ENCODE measurements around the gene RNF208. TPM values are rescaled to one million over a fixed set of nuclear protein-coding genes. Genes with fewer than 3 reads are reported as not detected.

The RNF208 gene, protein sequence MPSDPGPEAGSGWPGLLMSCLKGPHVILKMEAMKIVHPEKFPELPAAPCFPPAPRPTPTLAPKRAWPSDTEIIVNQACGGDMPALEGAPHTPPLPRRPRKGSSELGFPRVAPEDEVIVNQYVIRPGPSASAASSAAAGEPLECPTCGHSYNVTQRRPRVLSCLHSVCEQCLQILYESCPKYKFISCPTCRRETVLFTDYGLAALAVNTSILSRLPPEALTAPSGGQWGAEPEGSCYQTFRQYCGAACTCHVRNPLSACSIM
- 0.19 and 0.65 TPM in 2 replicates for total RNA-seq

DNA sequence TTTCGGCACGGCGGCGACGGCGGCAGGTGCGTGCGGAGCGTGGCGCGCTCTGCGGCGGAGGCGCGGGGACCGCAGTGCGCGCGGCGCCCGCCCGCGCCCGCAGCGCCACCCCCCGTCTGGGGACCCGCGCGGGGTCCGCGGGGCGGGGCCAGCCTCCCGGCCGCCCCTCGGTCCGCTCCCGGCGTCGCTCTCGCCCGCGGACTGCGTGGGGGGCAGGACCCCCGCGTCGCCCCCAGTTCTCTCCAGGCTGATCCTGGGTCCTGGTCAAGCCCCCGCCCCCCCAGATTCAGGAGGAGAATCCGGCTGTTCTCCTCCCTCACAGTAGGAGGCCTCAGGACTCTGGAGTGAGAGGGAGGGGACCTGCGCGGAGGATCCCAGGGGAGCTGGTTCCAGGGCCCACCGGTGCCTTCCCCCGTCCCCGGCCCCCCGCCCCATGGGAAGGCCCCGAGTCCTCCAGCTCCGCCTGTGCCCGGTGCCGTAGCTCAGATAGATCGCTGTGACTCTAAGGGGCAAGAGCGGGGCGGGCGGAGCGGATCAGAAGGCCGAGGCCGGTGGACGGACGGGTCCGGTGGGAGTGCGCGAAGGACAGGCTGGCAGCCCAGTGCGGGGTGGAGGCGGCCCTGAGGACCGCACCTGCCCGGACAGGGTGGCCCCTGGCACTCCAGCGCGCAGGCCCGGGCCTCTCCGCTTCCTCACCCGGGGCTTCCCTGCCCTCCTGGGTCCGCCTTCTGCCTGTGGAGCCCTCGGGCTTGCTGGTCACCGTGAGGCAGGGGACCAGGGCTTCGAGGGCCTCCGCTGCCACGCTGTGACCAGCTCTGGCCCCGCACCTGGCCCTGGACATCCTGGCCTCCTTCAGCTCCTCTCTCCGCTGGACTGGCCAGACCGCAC is at the start of gene RNF208:
Gene RNF208 (minus strand): TSS at position 51 of the 888 bp plus-strand sequence. CDS start 1,028 bp downstream, outside the sequence.

DNA sequence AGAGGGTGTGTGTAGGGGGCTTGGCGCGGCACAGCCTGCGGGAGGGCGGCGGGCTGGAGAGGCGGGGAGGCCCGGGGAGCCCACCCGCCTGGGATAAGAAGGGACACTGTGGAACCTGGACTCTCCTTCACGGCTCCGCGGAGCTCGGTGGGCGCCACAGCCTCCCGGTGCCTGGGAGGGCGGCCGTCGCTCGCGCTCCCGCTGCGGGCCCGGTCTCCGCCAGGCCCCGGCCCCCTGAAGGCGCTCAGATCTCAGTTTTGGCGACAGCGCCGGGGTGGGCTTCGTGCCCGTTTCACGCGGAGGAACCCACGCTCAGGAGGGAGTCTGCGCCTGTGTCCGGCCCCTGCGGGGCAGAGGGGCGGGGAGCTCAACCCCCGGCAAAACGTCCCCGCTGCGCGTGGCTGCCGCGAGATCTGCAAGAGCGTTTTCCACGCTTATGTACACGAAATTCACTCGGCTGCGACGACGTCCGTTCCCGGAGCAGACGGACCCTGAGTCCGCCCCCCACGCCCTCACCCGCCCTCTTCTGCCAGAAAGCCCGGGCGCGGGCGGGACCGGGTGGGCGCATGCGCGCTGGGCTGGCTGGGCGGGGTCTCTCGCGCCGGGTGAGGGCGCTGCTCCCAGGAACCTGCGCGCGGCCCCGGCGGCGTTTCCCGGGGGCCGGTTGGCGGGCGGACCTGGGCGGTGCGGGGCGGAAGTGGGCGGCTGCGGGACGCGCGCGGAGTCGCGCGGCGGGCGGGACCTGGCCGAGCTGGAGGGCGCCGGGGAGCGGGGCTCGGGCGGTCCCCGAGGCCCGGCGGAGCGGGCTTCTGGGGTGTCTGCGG is 32.8 kb upstream of the RNF208 start, which contains the start of gene NELFB:
Gene NELFB (plus strand): TSS at position 704 of the 824 bp plus-strand sequence.

DNA sequence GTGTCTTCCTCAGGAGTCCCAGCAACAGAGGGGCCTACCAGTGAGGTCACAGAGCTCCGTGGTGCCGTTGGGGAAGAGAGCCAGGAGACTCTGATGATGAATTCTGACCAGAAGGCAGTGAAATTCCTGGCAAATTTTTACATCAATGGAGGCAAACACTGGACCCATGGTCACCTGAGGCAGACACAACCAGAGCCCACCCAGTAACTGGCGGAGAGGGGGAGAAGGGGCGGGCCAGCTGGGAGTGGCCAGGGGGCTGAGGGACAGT is 29.1 kb upstream of the RNF208 start, which contains the start of gene STPG3:
Gene STPG3 (plus strand): TSS at position 93 of the 268 bp plus-strand sequence. CDS start 1 bp downstream, at position 94.

DNA sequence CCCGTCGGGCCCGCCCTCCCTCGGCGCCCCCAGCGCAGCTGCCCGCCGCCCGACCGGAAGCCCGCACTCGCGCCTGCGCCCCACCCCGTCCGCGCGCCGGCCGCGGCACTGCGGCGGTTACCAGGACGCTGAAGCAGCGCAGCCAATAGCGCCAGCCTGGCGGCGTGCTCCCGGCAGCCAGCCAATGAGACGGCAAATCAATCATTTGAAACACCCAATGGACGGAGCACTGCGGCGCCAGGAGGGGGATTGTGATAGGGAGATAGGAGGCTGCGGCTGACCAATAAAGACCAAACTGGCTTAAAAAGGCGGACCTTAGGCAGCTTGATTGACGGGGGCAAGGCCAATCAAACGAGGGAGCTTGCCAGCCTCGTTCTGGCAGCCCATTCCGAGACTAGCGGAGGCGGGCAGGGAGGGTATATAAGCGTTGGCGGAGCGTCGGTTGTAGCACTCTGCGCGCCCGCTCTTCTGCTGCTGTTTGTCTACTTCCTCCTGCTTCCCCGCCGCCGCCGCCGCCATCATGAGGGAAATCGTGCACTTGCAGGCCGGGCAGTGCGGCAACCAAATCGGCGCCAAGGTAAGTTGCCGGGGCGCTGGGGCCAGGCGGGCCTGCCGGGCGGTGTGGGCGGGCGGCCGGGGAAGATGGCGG is 18.9 kb upstream of the RNF208 start, which contains the start of gene TUBB4B:
Gene TUBB4B (plus strand): TSS at position 447 of the 649 bp plus-strand sequence. CDS start 74 bp downstream, at position 521.

DNA sequence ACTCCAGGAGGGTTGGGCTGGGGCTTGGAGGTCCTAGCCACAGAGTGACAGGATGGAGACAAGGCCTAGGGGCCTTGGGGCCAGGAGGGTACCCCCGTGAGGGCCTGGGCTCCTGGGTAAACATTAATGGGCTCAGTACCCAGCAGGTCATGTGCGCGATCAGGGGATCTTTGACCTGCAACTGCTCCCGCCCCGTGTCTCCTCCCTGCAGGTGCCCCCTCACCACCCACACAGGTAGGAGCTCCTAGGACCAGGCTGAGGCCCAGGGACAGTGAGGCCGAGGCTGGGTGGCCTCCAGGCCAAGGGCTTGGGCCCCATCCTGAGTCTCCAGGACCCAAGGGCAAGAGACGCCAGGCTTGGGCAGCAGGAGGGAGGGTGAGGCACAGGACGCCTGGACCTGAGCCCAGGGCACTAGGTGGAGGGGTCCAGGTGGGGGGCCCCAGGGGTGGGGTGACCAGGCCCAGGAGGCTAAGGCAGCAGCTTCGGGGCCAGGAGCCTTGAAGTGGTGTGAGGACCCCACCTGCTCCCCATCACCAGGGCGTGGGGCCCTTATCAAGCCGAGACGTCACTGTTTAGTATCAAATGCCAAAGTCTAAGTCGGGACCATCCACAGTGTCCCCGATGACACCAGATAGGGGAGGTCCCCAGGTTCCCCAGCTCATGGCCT is 8.8 kb upstream of the RNF208 start, which contains the start of gene SLC34A3:
Gene SLC34A3 (plus strand): TSS at position 197 of the 667 bp plus-strand sequence. CDS start 802 bp downstream, outside the sequence.

DNA sequence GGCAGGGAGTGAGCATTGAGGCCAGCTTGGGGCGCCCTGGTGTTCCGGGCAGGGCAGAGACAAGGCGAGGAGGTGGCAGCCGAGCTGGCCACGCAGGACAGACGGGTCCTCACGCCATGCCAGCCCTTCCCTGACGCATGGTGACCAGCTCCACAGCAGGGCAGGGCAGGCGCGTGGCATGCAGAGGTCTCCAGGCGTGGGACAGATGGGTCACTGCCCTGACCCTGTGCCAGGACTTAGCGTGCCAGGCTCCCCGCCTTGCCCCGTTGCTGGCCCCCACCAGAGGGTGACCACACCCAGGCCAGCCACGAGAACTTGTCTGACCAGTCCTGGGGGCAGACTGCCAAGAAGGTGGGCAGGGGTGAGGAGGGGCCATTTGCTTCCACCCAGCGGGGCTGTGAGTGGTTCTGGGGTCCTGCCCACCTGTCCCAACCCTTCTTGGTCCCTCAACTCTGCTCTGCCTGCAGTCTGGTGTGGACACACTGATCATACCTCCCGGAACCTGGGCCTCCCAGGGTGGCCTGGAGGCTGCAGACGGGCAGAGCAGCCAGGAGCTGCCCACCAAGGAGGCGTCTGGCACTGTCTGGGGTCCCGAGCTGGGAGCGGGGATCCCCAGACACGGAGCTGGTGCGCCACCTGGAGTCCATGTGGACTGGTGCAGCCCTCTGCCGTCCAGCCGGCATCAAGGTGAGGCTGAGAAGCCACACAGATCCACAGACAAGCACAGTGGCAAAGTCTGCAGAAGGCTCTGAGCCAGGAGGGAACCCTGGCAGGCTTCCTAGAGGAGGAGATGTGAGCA is 5.2 kb upstream of the RNF208 start, which contains the start of gene RNF224:
Gene RNF224 (plus strand): TSS at position 449 of the 799 bp plus-strand sequence. CDS start 834 bp downstream, outside the sequence.

DNA sequence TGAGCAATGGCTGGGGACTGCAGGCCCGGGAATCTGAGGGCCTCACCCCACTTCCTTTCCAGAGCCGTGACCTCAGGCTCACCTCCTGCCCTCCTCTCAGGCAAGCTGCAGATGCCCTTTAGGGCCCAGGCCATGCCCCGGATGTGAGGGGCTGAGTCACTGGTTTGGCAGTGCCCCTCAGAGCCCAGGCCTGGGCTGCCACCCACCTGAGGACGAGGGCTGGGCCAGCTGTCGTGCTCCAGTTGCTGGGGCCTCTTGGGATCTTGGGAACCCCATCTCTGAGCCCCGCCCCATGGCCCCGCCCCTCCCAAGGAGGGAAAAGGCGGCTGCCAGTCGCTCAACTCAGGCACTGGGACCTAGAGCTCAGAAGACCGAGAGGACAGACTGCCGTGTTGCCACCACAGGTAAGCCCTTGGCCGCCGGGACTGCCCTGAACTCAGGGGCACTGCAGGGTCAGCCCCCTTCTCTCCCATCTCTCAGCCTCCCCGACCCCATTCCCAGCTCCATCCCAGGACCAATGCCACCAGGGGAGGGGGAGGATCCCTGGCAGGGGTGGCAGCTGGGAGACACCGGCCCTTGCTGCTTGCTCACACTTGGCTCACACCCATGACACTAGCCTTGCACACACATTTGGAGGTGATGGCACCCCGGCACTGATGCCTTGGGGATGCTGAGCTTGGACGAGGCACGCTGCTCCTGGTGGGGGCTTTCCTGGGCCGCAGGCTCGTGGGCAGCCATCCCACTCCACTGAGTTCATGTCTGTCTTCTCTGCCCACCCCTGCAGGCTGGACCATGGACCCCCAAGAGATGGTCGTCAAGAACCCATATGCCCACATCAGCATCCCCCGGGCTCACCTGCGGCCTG is 3.0 kb upstream of the RNF208 start, which contains the start of gene CYSRT1:
Gene CYSRT1 (plus strand): TSS at position 345 of the 865 bp plus-strand sequence. CDS start 448 bp downstream, at position 793.

DNA sequence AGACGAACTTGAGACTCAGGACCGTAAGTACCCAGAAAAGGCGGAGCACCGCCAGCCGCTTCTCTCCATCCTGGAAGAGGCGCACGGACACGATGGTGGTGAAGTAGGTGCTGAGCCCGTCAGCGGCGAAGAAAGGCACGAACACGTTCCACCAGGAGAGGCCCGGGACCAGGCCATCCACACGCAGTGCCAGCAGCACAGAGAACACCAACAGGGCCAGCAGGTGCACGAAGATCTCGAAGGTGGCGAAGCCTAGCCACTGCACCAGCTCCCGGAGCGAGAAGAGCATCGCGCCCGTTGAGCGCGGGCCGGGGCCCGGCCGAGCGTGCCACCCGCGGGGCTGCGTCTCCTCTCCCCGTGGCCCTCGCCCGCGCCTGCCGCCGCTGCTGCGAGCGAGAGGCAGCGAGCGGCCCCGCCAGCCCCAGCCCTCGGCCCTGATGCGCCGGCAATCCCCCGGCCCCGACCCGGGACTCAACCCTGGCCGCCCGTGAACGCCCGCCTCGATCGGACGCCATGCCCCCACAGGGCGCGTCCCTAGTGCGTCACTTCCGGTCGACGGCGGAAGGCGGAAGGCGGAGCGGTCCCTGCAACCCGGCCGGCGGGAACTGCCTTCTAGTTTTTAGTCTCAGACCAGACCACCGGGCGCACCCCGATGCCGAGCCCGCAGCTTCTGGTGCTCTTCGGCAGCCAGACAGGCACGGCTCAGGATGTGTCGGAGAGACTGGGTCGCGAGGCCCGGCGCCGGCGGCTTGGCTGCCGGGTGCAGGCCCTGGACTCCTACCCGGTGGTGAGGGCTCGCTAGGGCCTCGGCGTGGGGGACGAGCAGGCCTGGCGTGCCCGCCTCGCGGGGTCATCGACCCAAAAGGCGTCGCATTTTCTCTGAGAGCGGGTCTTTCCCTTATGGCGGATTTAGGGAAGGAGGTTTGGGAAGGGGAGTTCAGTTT is 16.6 kb downstream of the RNF208 start, which contains the start of the genes NDOR1 and TMEM203:
Gene NDOR1 (plus strand): TSS at position 575 of the 944 bp plus-strand sequence. CDS start 78 bp downstream, at position 653.
Gene TMEM203 (minus strand): TSS at position 523 of the 944 bp plus-strand sequence. CDS start 234 bp downstream, at position 289.

DNA sequence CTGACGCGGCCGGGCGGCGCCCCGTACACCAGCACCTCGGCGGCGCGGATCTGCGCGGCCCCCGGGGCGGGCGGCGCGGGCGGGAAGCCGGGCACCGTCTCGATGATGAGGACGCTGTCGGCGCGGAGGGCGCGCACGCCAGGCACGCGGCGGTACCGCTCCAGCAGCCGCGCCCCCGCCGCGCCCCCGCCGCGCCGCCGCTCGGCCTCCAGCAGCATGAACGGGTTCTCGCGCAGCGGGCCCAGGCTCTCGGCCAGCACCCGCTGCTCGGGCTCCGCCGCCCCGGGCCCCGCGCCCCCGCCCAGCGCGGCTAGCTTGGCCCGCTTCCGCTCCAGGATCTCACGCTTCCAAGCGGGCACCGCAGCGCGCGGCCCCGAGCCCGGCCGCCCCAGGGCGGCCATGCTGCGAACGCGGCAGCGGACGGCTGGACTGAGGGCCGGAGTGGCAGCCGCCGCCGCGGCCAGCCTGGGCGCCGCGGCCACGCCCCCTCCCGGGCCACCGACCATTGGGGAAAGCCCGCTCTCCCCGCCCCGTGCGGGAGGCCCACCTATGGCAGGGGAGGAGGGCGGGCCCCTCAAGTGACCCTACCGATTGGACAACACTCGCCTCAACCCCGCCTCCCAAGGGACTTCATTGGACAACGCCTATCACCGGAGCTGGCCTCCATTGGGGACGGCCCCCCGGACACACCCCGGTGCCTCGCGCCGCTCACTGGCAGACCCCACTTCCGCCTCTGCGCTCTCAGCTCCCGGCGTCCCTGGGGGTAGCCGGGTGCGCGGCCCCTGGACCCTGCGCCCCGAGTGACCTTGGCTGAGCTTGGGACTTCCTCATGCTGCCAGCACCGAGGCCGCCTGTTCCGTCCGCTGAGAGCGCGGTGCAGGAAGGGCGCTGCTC is 21.5 kb downstream of the RNF208 start, which contains the start of gene TPRN:
Gene TPRN (minus strand): TSS at position 431 of the 894 bp plus-strand sequence. CDS start 30 bp downstream, at position 401.

DNA sequence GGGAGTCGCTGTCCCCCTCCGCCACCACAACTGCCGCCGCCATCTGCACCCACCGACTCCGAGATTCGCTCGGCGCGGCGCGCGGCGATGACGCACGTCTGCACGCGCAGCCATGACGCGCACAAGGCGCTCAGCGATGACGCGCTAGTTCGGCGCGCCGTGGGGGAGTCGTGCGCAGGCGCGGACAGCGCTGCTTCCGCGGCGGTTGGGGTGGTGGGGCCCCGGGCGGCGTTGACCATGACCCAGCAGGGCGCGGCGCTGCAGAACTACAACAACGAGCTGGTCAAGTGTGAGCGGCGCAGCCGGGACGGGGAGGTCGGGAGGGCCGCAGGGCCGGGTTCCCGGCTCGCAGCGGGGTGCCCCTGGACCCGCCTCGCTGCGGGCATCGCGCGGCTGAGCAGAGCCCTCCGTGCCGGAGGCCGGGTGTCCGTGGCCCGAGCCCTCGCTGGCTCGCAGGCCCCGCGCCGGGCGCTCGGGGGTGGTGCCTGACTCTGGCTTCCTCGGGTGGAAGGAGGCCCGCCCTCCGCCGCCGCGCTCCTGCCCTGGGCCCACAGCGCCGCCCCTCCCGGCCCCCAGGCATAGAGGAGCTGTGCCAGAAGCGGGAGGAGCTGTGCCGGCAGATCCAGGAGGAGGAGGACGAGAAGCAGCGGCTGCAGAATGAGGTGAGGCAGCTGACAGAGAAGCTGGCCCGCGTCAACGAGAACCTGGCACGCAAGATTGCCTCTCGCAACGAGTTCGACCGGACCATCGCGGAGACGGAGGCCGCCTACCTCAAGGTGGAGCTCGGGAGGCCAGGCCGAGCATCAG is 33.3 kb downstream of the RNF208 start, which contains the start of the genes ANAPC2 and SSNA1:
Gene ANAPC2 (minus strand): TSS at position 71 of the 807 bp plus-strand sequence. CDS start 28 bp downstream, at position 43.
Gene SSNA1 (plus strand): TSS at position 187 of the 807 bp plus-strand sequence. CDS start 51 bp downstream, at position 238.

Other genes with a start within 250 kb of the RNF208 start
- gene PTGDS, start 244.7 kb downstream of the RNF208 start, total RNA-seq: not detected in 2 replicates
- gene LCNL1, start 239.2 kb downstream of the RNF208 start, total RNA-seq: not detected in 2 replicates
- gene PAXX, start 229.8 kb downstream of the RNF208 start, total RNA-seq: 14.6 and 19.6 TPM in 2 replicates
- 0.29 and 0.33 TPM in 2 replicates for gene CLIC3, start 225.7 kb downstream of the RNF208 start, total RNA-seq
- 12.4 and 18.6 TPM in 2 replicates for gene ABCA2, start 194.0 kb downstream of the RNF208 start, total RNA-seq
- not detected in 2 replicates for gene FUT7, start 190.2 kb downstream of the RNF208 start, total RNA-seq
- 52.6 and 64.7 TPM in 2 replicates for gene NPDC1, start 176.1 kb downstream of the RNF208 start, total RNA-seq
- gene ENTPD2, start 168.2 kb downstream of the RNF208 start, total RNA-seq: not detected in 2 replicates
- 11.1 and 14.7 TPM in 2 replicates for gene SAPCD2, start 151.7 kb downstream of the RNF208 start, total RNA-seq
- gene UAP1L1, start 144.7 kb downstream of the RNF208 start, total RNA-seq: 19.9 and 21.5 TPM in 2 replicates
- 65.8 and 69.2 TPM in 2 replicates for gene MAN1B1, start 135.3 kb downstream of the RNF208 start, total RNA-seq
- gene DPP7, start 107.5 kb downstream of the RNF208 start, total RNA-seq: 70.4 and 103 TPM in 2 replicates
- 0.10 TPM in 1 of 2 replicates, not detected in the other for gene GRIN1, start 83.1 kb downstream of the RNF208 start, total RNA-seq
- not detected in 2 replicates for gene LRRC26, start 52.2 kb downstream of the RNF208 start, total RNA-seq
- gene TMEM210, start 50.2 kb downstream of the RNF208 start, total RNA-seq: not detected in 2 replicates
- 30.1 and 37.6 TPM in 2 replicates for gene ANAPC2, start 33.7 kb downstream of the RNF208 start, total RNA-seq
- 102 and 108 TPM in 2 replicates for gene SSNA1, start 33.6 kb downstream of the RNF208 start, total RNA-seq
- 9.9 and 10.8 TPM in 2 replicates for gene TPRN, start 21.5 kb downstream of the RNF208 start, total RNA-seq
- gene TMEM203, start 16.6 kb downstream of the RNF208 start, total RNA-seq: 27.1 and 28.9 TPM in 2 replicates
- gene NDOR1, start 16.5 kb downstream of the RNF208 start, total RNA-seq: 8.3 and 8.8 TPM in 2 replicates
- 0.65 and 0.67 TPM in 2 replicates for gene CYSRT1, start 2.9 kb upstream of the RNF208 start, total RNA-seq
- under 0.01 and 0.19 TPM in 2 replicates for gene RNF224, start 5.3 kb upstream of the RNF208 start, total RNA-seq
- gene SLC34A3, start 8.7 kb upstream of the RNF208 start, total RNA-seq: not detected in 2 replicates
- gene TUBB4B, start 19.0 kb upstream of the RNF208 start, total RNA-seq: 199 and 241 TPM in 2 replicates
- not detected in 2 replicates for gene STPG3, start 29.0 kb upstream of the RNF208 start, total RNA-seq
- 73.9 and 77.1 TPM in 2 replicates for gene NELFB, start 33.1 kb upstream of the RNF208 start, total RNA-seq
- 58.3 and 77.4 TPM in 2 replicates for gene TOR4A, start 55.5 kb upstream of the RNF208 start, total RNA-seq
- 46.7 and 64.3 TPM in 2 replicates for gene NRARP, start 80.0 kb upstream of the RNF208 start, total RNA-seq
- gene EXD3, start 200.9 kb upstream of the RNF208 start, total RNA-seq: 18.1 and 29.1 TPM in 2 replicates
- gene NOXA1, start 201.2 kb upstream of the RNF208 start, total RNA-seq: 1.9 and 2.0 TPM in 2 replicates
- gene ENTPD8, start 219.1 kb upstream of the RNF208 start, total RNA-seq: 0.33 TPM in 1 of 2 replicates, not detected in the other
- gene NSMF, start 237.1 kb upstream of the RNF208 start, total RNA-seq: 52.9 and 58.1 TPM in 2 replicates